NCI-H526 treated with DMSO at 0.1 percent for 48 hours (cell line): ENCODE measurements around the gene MTREX.

Source experiments
- DNase-seq: peaks from one replicate; lab custom pipeline; 2025; lab: John Stamatoyannopoulos, UW

Gene MTREX

GRCh38 chr5:55324815-55325418, 17.1 kb downstream of the MTREX start:
- no peak for DNase-seq

GRCh38 chr5:55325621-55326020, 17.8 kb downstream of the MTREX start:
- no peak for DNase-seq

GRCh38 chr5:55327281-55327680, 19.5 kb downstream of the MTREX start:
- DNase-seq: no peak

GRCh38 chr5:55331321-55331720, 23.5 kb downstream of the MTREX start:
- DNase-seq: no peak

- no peak for DNase-seq
Observed at GRCh38 chr5:55333017-55333416, 25.2 kb downstream of the MTREX start.

GRCh38 chr5:55333811-55334210, 26.0 kb downstream of the MTREX start:
- no peak for DNase-seq

- DNase-seq: no peak
Observed at GRCh38 chr5:55338092-55338613, 30.4 kb downstream of the MTREX start.

GRCh38 chr5:55338810-55339243, 31.0 kb downstream of the MTREX start:
- DNase-seq: no peak

GRCh38 chr5:55343107-55343506, 35.3 kb downstream of the MTREX start:
- DNase-seq: no peak

GRCh38 chr5:55343609-55344008, 35.8 kb downstream of the MTREX start:
- no peak for DNase-seq

- no peak for DNase-seq
Observed at GRCh38 chr5:55344392-55344992, 36.7 kb downstream of the MTREX start.

- DNase-seq: no peak
Observed at GRCh38 chr5:55345327-55345726, 37.5 kb downstream of the MTREX start.

- DNase-seq: no peak
Observed at GRCh38 chr5:55347786-55348185, 40.0 kb downstream of the MTREX start.

GRCh38 chr5:55350754-55351153, 43.0 kb downstream of the MTREX start:
- DNase-seq: no peak

GRCh38 chr5:55356896-55357295, 49.1 kb downstream of the MTREX start:
- no peak for DNase-seq

GRCh38 chr5:55360190-55360589, 52.4 kb downstream of the MTREX start:
- no peak for DNase-seq

- no peak for DNase-seq
Observed at GRCh38 chr5:55363856-55364255, 56.1 kb downstream of the MTREX start.

- DNase-seq: no peak
Observed at GRCh38 chr5:55364537-55365055, 56.8 kb downstream of the MTREX start.

GRCh38 chr5:55370291-55370925, 62.6 kb downstream of the MTREX start:
- no peak for DNase-seq

GRCh38 chr5:55371145-55371544, 63.4 kb downstream of the MTREX start:
- DNase-seq: no peak

GRCh38 chr5:55372130-55372925, 64.5 kb downstream of the MTREX start:
- DNase-seq: no peak

- DNase-seq: no peak
Observed at GRCh38 chr5:55377810-55378209, 70.0 kb downstream of the MTREX start.
